GM12875 (cell line): ENCODE measurements around the gene DIO1.

Experiments used
- H3K4me3 ChIP-seq: one replicate; pipeline ENCODE4 v1.5.1; 2011; ENCODE audit warnings: low read depth, low read length, control low read depth
- CTCF ChIP-seq: IDR thresholded peaks from 2 replicates; pipeline ENCODE4 v1.5.1; 2011; ENCODE audit warnings: low read depth, mild to moderate bottlenecking, control low read depth, inconsistent platforms, low read length, moderate library complexity, borderline replicate concordance; ENCODE audit not compliant: insufficient read depth

Gene DIO1

GRCh38 chr1:53931523-53931922 is 37.5 kb downstream of the DIO1 start:
- no peak overlapping the region for H3K4me3 ChIP-seq
- TF ChIP-seq CTCF: no peak

GRCh38 chr1:53934170-53934765 is 40.3 kb downstream of the DIO1 start:
- H3K4me3 ChIP-seq: no peak overlapping the region
- TF ChIP-seq CTCF: no peak

- no peak overlapping the region for H3K4me3 ChIP-seq
- no peak for TF ChIP-seq CTCF
Observed at GRCh38 chr1:53936430-53936829, 42.4 kb downstream of the DIO1 start.

- TF ChIP-seq CTCF: no peak
Observed at GRCh38 chr1:53938136-53938830, 44.3 kb downstream of the DIO1 start.

GRCh38 chr1:53942127-53942957 is 48.4 kb downstream of the DIO1 start:
- no peak overlapping the region for H3K4me3 ChIP-seq
- TF ChIP-seq CTCF: no peak

More at GRCh38 chr1:53938136-53938830, 44.3 kb downstream of the DIO1 start:
- no peak overlapping the region for H3K4me3 ChIP-seq

GRCh38 chr1:53943090-53943489 is 49.1 kb downstream of the DIO1 start:
- H3K4me3 ChIP-seq: no peak overlapping the region
- no peak for TF ChIP-seq CTCF
